HG03108 (cell line): ENCODE data around the gene ZDHHC9.

Source experiments
- ATAC-seq: cut with Tn5 transposase; IDR thresholded peaks from one replicate; pipeline ENCODE4 v1.9.1; 2021; ENCODE audit warnings: moderate library complexity; ENCODE audit not compliant: unreplicated experiment

Gene ZDHHC9

GRCh38 chrX:129823115-129823514 lies 20.6 kb downstream of the ZDHHC9 start:
- ATAC-seq = no peak

GRCh38 chrX:129818123-129818522 lies 25.6 kb downstream of the ZDHHC9 start:
- no peak for ATAC-seq

GRCh38 chrX:129813662-129814368 lies 29.9 kb downstream of the ZDHHC9 start:
- no peak for ATAC-seq

GRCh38 chrX:129808829-129809796 lies 34.6 kb downstream of the ZDHHC9 start:
- no peak for ATAC-seq

DNA sequence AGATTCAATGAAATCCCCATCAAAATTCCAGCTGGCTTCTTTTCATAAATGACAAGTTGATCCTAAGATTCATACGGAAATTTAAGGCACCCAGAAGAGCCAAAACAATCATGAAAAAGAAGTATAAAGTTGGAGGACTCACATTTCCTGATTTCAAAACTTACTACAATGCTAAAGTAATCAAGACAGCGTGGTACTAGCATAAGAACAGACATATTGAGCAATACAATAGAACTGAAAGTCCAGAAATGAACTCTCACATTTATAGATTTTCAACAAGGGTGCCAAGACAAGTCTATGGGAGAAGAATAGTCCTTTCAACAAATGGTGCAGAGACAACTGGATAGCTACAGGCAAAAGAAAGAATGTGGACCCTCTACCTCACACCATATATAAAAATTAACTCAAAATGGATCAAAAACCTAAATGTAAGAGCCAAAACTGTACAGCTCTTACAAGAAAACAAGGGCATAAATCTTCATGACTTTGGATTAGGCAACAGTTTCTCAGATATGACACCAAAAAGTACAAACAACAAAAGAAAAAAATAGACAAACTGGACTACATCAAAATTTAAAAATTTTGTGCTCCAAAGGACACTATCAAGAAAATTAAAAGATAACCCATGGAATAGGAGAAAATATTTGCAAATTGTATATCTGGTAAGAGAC lies 35.4 kb downstream of the ZDHHC9 start:
- no peak for ATAC-seq

DNA sequence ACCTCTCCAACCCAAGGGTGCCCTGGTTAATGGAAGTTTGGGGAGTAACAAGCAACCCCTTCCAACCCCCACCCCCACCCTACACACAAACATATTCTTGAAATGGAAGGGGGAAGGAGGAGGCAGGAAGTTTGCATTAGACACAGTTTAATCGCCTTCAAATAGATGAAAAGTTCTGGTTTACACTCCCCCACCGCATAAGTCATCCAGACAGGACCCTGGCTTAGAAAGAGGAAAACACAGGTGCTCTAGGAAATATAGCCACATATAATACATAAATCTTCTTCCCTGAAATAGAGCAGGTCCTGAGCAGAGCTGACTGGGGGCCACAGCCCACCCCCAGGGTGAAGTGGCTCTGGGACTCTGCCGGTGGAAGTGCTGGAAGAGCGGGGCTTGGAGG lies 38.9 kb downstream of the ZDHHC9 start:
- no peak for ATAC-seq

DNA sequence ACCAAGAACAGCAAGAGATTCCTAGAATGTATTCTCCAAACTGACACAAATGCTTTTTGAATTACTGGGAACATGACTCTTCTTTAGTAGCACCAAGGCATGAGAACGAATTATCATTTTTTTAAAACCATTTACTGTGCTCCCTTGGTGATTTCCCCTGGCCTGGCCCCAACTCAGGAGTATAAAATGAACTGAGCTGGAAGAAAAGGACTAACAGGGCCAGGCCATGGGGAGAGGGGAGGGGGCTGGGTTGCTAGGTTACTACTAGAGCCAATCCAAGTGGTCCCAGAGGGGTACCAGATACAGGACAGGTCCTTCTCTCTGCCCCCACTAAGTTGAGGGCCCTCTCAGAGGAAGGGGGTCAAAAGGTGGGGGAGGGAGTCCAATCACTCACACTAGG lies 40.8 kb downstream of the ZDHHC9 start:
- ATAC-seq = no peak

GRCh38 chrX:129800186-129800585 lies 43.5 kb downstream of the ZDHHC9 start:
- ATAC-seq = no peak

- ATAC-seq = no peak
Measured at GRCh38 chrX:129798888-129799287, 44.8 kb downstream of the ZDHHC9 start.

- no peak for ATAC-seq
Measured at GRCh38 chrX:129798456-129798855, 45.2 kb downstream of the ZDHHC9 start.

GRCh38 chrX:129797251-129797906 lies 46.3 kb downstream of the ZDHHC9 start:
- no peak for ATAC-seq

- ATAC-seq = no peak
Measured at GRCh38 chrX:129795584-129795983, 48.1 kb downstream of the ZDHHC9 start.

- ATAC-seq = no peak
Measured at GRCh38 chrX:129793604-129794191, 50.0 kb downstream of the ZDHHC9 start.

DNA sequence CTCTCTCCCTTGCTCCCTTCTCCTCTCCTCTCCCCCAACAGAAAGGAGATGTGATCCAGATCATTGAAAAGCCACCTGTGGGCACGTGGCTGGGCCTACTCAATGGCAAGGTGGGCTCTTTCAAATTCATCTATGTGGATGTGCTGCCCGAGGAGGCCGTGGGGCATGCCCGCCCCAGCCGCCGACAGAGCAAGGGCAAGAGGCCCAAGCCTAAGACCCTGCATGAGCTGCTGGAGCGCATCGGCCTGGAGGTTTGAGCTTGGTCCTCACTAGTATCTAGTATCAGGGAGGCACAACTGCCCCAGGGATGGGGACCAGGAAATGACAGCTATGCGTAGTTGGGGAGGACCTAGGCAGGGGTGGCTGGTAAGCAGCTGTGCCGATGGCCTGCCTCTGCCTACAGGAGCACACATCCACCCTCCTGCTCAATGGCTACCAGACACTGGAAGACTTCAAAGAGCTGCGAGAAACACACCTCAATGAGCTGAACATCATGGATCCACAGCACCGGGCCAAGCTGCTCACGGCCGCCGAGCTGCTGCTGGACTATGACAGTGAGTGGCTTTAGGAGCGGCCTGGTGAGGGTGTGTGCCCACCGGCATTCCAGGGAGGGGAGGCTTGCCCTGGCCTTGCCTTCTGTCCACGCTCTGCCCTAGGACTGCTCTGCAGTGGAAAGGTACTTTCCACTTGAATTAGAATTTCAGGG lies 50.9 kb downstream of the ZDHHC9 start:
- no peak for ATAC-seq

DNA sequence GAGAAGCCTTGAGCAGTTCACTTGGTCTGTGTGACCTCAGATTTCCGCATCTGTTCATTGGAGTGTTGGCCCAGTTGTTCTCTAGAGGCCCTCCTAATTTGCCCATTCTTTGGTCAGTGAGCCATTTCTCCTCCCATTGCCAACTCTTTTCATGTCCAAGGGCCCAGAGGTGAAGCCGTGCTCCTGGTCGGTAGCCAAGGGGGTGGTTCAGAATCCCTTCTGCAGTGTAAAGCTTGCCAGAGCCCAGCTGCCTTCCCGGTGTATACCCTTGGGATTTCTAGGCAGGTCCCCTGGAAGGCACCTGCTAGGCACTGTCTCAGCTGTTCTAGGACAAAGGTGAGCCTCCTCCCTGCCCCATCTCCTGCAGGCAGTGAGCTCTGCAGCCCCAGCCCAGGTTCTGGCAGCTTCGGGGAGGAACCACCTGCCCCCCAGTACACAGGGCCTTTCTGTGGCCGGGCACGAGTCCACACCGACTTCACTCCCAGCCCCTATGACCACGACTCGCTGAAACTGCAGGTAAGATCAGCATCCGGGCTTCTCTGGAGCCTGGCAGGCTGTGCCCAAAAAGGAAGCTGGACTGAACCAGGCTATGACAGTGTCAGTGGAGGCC lies 51.6 kb downstream of the ZDHHC9 start:
- ATAC-seq = no peak

GRCh38 chrX:129791336-129791735 lies 52.4 kb downstream of the ZDHHC9 start:
- no peak for ATAC-seq

DNA sequence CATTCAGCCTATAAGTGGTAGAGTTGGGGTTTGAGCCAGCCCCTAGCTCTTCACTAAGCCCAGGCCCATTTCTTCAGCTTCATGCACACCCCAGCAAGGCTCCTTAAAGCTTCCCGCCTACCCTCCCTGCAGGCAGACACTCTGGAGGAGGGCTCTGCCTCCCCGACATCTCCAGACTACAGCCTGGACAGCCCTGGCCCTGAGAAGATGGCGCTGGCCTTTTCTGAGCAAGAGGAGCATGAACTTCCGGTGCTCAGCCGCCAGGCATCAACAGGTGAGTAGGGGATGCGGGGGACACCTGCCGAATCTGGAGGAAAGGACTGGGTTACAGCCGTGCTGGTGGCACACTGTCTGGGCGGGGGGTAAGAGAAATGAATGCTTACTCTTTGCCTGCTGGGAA lies 52.9 kb downstream of the ZDHHC9 start:
- ATAC-seq = no peak

DNA sequence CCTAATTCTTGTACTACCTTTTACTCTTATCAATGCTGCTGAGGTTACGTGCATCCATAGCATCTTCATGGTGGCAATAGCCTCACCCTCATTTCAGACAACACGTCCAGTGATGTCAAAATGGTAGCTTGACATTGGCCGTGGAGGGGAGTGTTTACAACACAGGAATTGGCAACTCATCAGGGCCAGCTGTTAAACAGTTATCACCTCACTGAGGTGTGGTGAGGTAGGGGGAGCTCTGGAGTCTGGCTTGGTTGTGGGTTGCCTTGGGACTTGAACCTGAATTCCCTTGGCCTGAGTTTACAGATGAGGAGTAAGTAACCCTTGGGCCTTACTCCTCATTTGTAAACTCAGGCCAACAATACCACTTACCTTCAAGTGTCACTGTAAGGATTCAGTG lies 53.5 kb downstream of the ZDHHC9 start:
- ATAC-seq = no peak

DNA sequence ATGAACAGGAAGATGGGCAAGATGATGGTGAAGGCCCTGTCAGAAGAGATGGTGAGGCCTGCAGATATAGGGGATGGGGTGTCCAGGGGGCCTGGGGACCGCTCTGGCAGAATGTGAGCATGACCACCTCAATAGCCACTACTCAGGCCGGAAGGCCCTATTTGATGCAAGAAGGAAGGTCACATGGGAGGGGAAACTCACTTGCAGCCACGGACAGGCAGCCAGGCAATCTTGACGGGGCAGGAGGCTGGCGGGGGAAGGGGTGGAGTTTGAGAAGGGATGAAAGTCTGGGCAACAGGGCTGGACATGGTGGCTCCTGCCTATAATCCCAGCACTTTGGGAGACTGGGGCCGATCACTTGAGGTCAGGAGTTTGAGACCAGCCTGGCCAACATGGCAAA lies 55.2 kb downstream of the ZDHHC9 start:
- no peak for ATAC-seq
